Medulla oblongata (tissue), 1 donor: Measurements from ENCODE around the gene HBE1.

Experiments used
- DNase-seq: peaks from one replicate; pipeline ENCODE4 v3.0.0-alpha.2; 2015; ENCODE audit errors: extremely low spot score

HBE1 gene

GRCh38 chr11:5234381-5234834 is 35.3 kb downstream of the HBE1 start, which contains the start of gene HBD:
TSS of gene HBD (minus strand) at chr11:5234483. CDS start at chr11:5234433, 50 bp downstream.
- DNase-seq = no peak

GRCh38 chr11:5233307-5233706 is 36.4 kb downstream of the HBE1 start:
- DNase-seq = no peak

- DNase-seq = no peak
Measured at GRCh38 chr11:5232821-5233220, 36.9 kb downstream of the HBE1 start.

GRCh38 chr11:5232176-5232575 is 37.6 kb downstream of the HBE1 start:
- DNase-seq = no peak

GRCh38 chr11:5231111-5231510 is 38.6 kb downstream of the HBE1 start:
- DNase-seq = no peak

- DNase-seq = no peak
Measured at GRCh38 chr11:5230266-5230665, 39.5 kb downstream of the HBE1 start.

GRCh38 chr11:5229796-5230195 is 39.9 kb downstream of the HBE1 start:
- DNase-seq = no peak

GRCh38 chr11:5229356-5229755 is 40.4 kb downstream of the HBE1 start:
- no peak for DNase-seq

GRCh38 chr11:5228124-5228523 is 41.6 kb downstream of the HBE1 start:
- no peak for DNase-seq

- no peak for DNase-seq
Measured at GRCh38 chr11:5227681-5228080, 42.1 kb downstream of the HBE1 start.

- no peak for DNase-seq
Measured at GRCh38 chr11:5226732-5227310, 42.9 kb downstream of the HBE1 start, which contains the start of gene HBB. TSS of gene HBB (minus strand) at chr11:5227071. CDS start at chr11:5227021, 50 bp downstream.

GRCh38 chr11:5225480-5225871 is 44.3 kb downstream of the HBE1 start:
- no peak for DNase-seq

- no peak for DNase-seq
Measured at GRCh38 chr11:5224538-5225479, 44.9 kb downstream of the HBE1 start.

GRCh38 chr11:5223686-5224085 is 46.1 kb downstream of the HBE1 start:
- DNase-seq = no peak

GRCh38 chr11:5223146-5223545 is 46.6 kb downstream of the HBE1 start:
- DNase-seq = no peak
